Left lung (tissue), 10 donors: ENCODE results near the gene SPATA17. TPM values are rescaled to one million over a fixed set of nuclear protein-coding genes. Genes with fewer than 3 reads are reported as not detected.
A peak's percentile ranks its signal among the peaks of the same experiment; 100 is the strongest.
"Not testable (repeated sequence)": the region's sequence is repeated elsewhere in the genome, so short reads cannot be mapped to it uniquely, and the experiment has no call there.

Experiments
- ATAC-seq: fragments of 200-7000 bp; cut with Tn5 transposase; one replicate; pipeline ENCODE4 v1.9.1; 2020; ENCODE audit warnings: moderate library complexity
- DNase-seq, 4 donors: peaks; one replicate each; pipeline ENCODE4 v3.0.0-alpha.2; 2013 to 2020
- H3K27ac ChIP-seq, 2 donors: fragments of 200-600 bp; sonication (generic) in 1 of 2; one replicate each; pipeline versions ENCODE4 v1.5.0 to v1.8.0; 2020 to 2021
- H3K27me3 ChIP-seq, 2 donors: fragments of 200-600 bp; sonication (generic) in 1 of 2; one replicate each; pipeline versions ENCODE4 v1.5.0 to v1.8.0; 2020 to 2021
- H3K36me3 ChIP-seq, 2 donors: fragments of 200-600 bp; sonication (generic) in 1 of 2; one replicate each; pipeline versions ENCODE4 v1.5.0 to v1.8.0; 2020 to 2021
- H3K4me1 ChIP-seq, 2 donors: fragments of 200-600 bp; one replicate each; pipeline ENCODE4 v1.8.0; 2021
- H3K4me3 ChIP-seq, 2 donors: fragments of 200-600 bp; sonication (generic) in 1 of 2; one replicate each; pipeline versions ENCODE4 v1.5.0 to v1.8.0; 2020 to 2021; ENCODE audit warnings: mild to moderate bottlenecking in 1 of 2
- H3K9me3 ChIP-seq, 2 donors: fragments of 200-600 bp; sonication (generic) in 1 of 2; one replicate each; pipeline versions ENCODE4 v1.5.0 to v1.8.0; 2020 to 2021
- intact Hi-C, 2 donors: fragments of 100-400 bp; cut with DNase I; formaldehyde crosslinking; loops; one replicate each; pipeline versions ENCODE4 v1.11.2 to v1.14.2; 2022
- polyA plus RNA-seq, 6 donors: library from polyadenylated mRNA; unstranded; fragments of 120-200 nt; gene quantifications; one replicate each; pipeline ENCODE4 v1.2.1, GENCODE V29; 2013; ENCODE audit not compliant: insufficient read length in 6 of 6
- total RNA-seq, 2 donors: library from RNA; stranded (reverse); fragmentation: NEBNext Ultra II Directional; extraction: Animal tissue kit (Norgen Biotek cat#: 25700); gene quantifications; one replicate each; pipeline ENCODE4 v1.2.1, GENCODE V29; 2021
- TF ChIP-seq, protein P1 (sequence below), 2 donors: fragments of 200-600 bp; sonication (generic) in 1 of 2; IDR thresholded peaks; one replicate each; pipeline versions ENCODE4 v1.5.0 to v1.8.0; 2021; ENCODE audit warnings: antibody characterized with exemption in 2 of 2
- donor health status: DM: no; HTN: yes; CAD: no.
- donor health status: DM: no; HTN: no; CAD: no.

SPATA17 gene
- total and polyA plus RNA-seq, 8 donors: 1.8 to 8.8 (median 6.4) TPM

- intact Hi-C loops: no loop called here
- ATAC-seq (no peak), DNase-seq (no peak)
- H3K36me3 ChIP-seq: no peaks in the 10 kb centered on the region
- no peak overlapping the region for H3K4me3 ChIP-seq
- no peak overlapping the region for H3K27ac ChIP-seq
- H3K9me3 ChIP-seq: no peaks in the 10 kb centered on the region
- no peaks in the 10 kb centered on the region for H3K27me3 ChIP-seq
- TF ChIP-seq, protein P1, sequence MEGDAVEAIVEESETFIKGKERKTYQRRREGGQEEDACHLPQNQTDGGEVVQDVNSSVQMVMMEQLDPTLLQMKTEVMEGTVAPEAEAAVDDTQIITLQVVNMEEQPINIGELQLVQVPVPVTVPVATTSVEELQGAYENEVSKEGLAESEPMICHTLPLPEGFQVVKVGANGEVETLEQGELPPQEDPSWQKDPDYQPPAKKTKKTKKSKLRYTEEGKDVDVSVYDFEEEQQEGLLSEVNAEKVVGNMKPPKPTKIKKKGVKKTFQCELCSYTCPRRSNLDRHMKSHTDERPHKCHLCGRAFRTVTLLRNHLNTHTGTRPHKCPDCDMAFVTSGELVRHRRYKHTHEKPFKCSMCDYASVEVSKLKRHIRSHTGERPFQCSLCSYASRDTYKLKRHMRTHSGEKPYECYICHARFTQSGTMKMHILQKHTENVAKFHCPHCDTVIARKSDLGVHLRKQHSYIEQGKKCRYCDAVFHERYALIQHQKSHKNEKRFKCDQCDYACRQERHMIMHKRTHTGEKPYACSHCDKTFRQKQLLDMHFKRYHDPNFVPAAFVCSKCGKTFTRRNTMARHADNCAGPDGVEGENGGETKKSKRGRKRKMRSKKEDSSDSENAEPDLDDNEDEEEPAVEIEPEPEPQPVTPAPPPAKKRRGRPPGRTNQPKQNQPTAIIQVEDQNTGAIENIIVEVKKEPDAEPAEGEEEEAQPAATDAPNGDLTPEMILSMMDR (IDR thresholded peaks at IDR 0.05): no peak
- H3K4me1 ChIP-seq: no peaks in the 10 kb centered on the region
These were observed 42.2 kb downstream of the SPATA17 start for GRCh38 chr1:217673387-217673786.

DNA sequence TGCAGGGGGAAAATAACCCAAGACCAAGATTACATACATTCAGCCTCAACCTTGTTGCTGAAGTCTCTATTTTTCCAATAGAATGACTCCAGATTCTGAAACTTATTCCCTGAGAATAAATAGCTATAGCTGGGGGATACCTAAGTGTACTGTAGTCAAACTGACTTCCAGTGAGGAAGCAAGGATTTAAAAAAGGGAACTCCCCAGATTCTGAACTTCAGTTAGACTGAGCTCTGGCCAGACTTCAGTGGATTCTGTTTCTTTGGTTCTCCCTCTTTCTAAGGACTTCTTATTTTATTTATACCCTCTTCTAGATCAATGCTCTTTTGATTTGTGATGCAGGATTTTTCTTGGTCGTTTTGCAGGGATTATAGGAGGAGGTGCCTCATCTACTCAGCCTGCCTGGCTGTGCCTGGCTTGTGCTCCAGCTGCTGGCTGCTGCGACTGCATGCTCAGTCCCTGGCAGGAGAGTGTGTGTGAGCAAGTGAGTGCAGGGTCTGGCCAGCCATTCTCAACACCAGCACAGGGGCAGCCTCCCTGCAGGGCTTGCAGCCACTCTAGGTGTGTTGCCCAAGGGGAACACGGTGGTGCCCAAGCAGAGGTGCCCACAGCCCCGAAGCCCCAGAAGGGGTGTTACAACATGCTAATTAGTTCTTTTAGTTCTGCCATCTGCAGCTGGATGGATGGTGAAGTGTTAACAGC lies 43.0 kb downstream of the SPATA17 start:
- Histone ChIP-seq H3K36me3 (no peaks in the 10 kb centered on the region), H3K27me3 (no peaks in the 10 kb centered on the region), H3K9me3 (no peaks in the 10 kb centered on the region), H3K27ac (no peak overlapping the region), H3K4me1 (no peaks in the 10 kb centered on the region), H3K4me3 (no peak overlapping the region)
- TF ChIP-seq, protein P1 (IDR thresholded peaks at IDR 0.05): no peak
- DNase-seq (peak in 1 of 4 donors; percentile 48), ATAC-seq (no peak)
- intact Hi-C loops: no loop called here

DNA sequence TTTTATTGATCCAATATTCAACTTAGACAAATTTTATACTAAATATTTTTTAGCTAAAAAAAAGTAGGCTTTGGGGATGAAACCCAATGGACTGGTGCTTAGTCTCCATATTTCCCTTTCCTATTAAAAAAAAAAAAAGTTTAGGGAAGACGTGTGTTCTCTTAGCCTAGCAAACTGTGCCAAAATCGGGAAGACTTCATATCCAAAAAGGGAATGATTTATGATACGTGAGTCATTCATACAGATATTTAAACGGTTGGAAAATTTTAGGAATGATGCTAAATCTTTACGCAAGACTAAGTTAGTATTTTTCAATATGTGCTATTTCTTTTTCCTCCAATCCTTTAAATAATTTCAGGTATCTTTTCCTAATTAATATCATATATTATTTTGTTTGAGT lies 50.7 kb downstream of the SPATA17 start:
- Histone ChIP-seq H3K27me3 (no peaks in the 10 kb centered on the region), H3K27ac (no peak overlapping the region), H3K4me3 (no peak overlapping the region), H3K36me3 (no peaks in the 10 kb centered on the region), H3K4me1 (no peaks in the 10 kb centered on the region), H3K9me3 (no peaks in the 10 kb centered on the region)
- ATAC-seq: no peak
- DNase-seq: no peak
- intact Hi-C loops: no loop called here
- TF ChIP-seq, protein P1 (IDR thresholded peaks at IDR 0.05): no peak

DNA sequence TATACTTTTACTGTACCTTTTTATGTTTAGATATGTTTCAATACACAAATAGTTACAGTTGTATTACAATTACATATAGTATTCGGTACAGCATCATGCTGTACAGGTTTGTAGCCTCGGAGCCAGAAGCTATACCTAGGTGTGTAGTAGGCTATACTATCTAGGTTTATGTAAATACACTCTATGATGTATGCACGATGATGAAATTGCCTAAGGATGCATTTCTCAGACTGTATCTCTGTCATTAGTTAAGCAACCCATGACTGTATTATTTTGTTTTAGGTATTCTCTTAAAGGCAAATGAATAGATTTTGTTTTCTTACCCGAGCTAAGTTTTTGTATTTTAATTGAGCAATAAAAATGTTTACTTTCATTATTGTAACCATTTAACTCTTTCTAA lies 56.4 kb downstream of the SPATA17 start:
- intact Hi-C loops: no loop called here
- H3K9me3 ChIP-seq: no peaks in the 10 kb centered on the region
- H3K4me1 ChIP-seq: no peaks in the 10 kb centered on the region
- TF ChIP-seq, protein P1 (IDR thresholded peaks at IDR 0.05): no peak
- H3K36me3 ChIP-seq: no peaks in the 10 kb centered on the region
- no peak for ATAC-seq
- no peak for DNase-seq
- no peak overlapping the region for H3K27ac ChIP-seq
- H3K4me3 ChIP-seq: no peak overlapping the region
- no peaks in the 10 kb centered on the region for H3K27me3 ChIP-seq

- H3K4me1 ChIP-seq, H3K36me3 ChIP-seq, H3K9me3 ChIP-seq, DNase-seq, intact Hi-C loops, ATAC-seq, H3K27ac ChIP-seq, H3K4me3 ChIP-seq, H3K27me3 ChIP-seq: not testable (repeated sequence)
These were observed 65.0 kb downstream of the SPATA17 start for GRCh38 chr1:217696140-217696539.

GRCh38 chr1:217703326-217703725 lies 72.2 kb downstream of the SPATA17 start:
- Histone ChIP-seq H3K27ac (no peak overlapping the region), H3K4me1 (no peaks in the 10 kb centered on the region), H3K4me3 (no peak overlapping the region), H3K9me3 (peaks cover 0 to 6% of the 10 kb centered on the region in 2 donors), H3K36me3 (no peaks in the 10 kb centered on the region), H3K27me3 (no peaks in the 10 kb centered on the region)
- no peak for ATAC-seq
- intact Hi-C loops: no loop called here
- no peak for DNase-seq
- TF ChIP-seq, protein P1 (IDR thresholded peaks at IDR 0.05): no peak
